Duodenal mucosa (tissue), 2 donors: ENCODE results near the gene SEZ6.
A peak's percentile ranks its signal among the peaks of the same experiment; 100 is the strongest.

Experiments
- H3K27ac ChIP-seq: one replicate; pipeline ENCODE4 v1.7.0; 2013; ENCODE audit warnings: low read depth, low read length
- H3K27me3 ChIP-seq, 2 donors: one replicate each; pipeline ENCODE4 v1.7.0; 2013; ENCODE audit warnings: low read length in 2 of 2, control low read depth in 1 of 2; ENCODE audit not compliant: insufficient read depth in 2 of 2, control insufficient read depth in 1 of 2
- H3K36me3 ChIP-seq, 2 donors: one replicate each; pipeline ENCODE4 v1.7.0; 2013; ENCODE audit warnings: low read length in 2 of 2, control low read depth in 1 of 2; ENCODE audit not compliant: insufficient read depth in 2 of 2, control insufficient read depth in 1 of 2
- H3K4me1 ChIP-seq, 2 donors: one replicate each; pipeline ENCODE4 v1.7.0; 2013; ENCODE audit warnings: low read length in 2 of 2, control low read depth in 1 of 2; ENCODE audit not compliant: insufficient read depth in 2 of 2, control insufficient read depth in 1 of 2
- H3K4me3 ChIP-seq, 2 donors: one replicate each; pipeline ENCODE4 v1.7.0; 2013; ENCODE audit warnings: low read length in 2 of 2, low read depth in 1 of 2
- H3K9ac ChIP-seq, 2 donors: one replicate each; pipeline ENCODE4 v1.7.0; 2013; ENCODE audit warnings: low read length in 2 of 2, low read depth in 1 of 2
- H3K9me3 ChIP-seq, 2 donors: one replicate each; pipeline ENCODE4 v1.7.0; 2013; ENCODE audit warnings: low read length in 2 of 2, control low read depth in 1 of 2; ENCODE audit not compliant: control insufficient read depth in 1 of 2

The SEZ6 gene

DNA sequence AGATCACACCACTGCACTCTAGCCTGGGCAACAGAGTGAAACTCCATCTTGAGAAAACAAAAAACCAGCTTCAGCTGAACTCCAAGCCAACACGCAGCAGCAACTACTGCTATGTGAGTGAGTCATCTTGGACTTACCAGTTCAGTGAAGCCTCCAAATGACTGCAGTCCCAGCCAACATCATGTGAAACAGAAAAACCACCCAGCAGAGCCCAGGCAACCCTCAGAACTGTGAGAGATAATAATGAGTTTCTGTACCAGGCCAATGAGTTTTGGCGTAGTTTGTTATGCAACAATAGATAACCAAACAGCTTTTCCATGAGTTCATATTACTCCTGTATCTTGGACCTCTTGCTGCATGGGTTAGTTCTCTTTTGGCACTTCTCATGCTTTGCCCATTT lies 77.8 kb downstream of the SEZ6 start:
- Histone ChIP-seq H3K27me3 (no peaks in the 10 kb centered on the region), H3K4me1 (peaks cover 7 to 11% of the 10 kb centered on the region in 2 donors), H3K36me3 (peaks cover 13 to 38% of the 10 kb centered on the region in 2 donors), H3K27ac (no peak overlapping the region), H3K4me3 (no peak overlapping the region), H3K9ac (no peak overlapping the region), H3K9me3 (no peaks in the 10 kb centered on the region)

DNA sequence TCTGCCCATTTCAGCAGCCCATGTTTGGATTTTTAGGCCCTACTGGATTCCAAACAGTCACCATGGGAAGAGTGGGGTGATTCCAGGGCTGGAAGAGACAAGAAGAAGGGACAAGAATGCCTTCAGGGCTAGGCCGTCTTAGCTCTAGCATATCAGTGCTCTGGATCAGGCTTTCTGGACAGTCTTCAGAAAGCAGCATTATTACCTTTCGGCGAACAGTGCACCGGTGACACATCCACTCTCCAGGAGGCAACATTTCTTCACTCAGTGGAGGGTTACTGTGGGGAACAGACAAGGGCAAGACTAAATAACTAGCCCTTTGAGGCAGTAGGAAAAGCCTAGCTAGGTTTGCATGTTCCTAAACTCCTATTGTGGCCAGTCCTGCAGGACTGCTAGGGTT lies 79.0 kb downstream of the SEZ6 start:
- no peak overlapping the region for H3K4me3 ChIP-seq
- no peaks in the 10 kb centered on the region for H3K27me3 ChIP-seq
- peaks cover 7 to 11% of the 10 kb centered on the region in 2 donors for H3K4me1 ChIP-seq
- H3K9ac ChIP-seq = peak overlapping the region in 1 of 2 donors; percentile 36
- peaks cover 13 to 42% of the 10 kb centered on the region in 2 donors for H3K36me3 ChIP-seq
- peak overlapping the region; percentile 72 for H3K27ac ChIP-seq
- no peaks in the 10 kb centered on the region for H3K9me3 ChIP-seq

DNA sequence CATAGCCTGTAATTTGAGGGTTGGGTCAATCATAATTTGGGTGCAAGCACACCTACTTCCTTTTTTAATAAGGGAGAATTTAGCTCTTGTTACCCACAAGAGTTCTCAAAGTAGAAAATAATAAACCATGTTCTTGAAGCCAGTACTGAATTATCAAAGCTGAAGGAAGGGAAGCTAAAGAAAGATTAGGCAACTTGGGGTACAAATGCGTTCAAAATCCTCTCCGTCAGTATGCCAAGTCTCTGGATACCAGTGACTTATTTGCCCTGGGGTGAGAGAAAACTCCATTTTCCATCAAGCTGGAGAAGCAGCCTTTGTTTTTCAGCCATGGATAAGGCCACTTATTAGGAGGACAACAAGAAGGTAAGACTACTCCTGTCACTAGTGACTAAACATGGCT lies 79.5 kb downstream of the SEZ6 start:
- Histone ChIP-seq H3K36me3 (peaks cover 13 to 46% of the 10 kb centered on the region in 2 donors), H3K9ac (peak overlapping the region in 1 of 2 donors; percentile 36), H3K4me3 (no peak overlapping the region), H3K9me3 (no peaks in the 10 kb centered on the region), H3K27me3 (no peaks in the 10 kb centered on the region), H3K4me1 (peaks cover 7 to 11% of the 10 kb centered on the region in 2 donors), H3K27ac (peak overlapping the region; percentile 72)

DNA sequence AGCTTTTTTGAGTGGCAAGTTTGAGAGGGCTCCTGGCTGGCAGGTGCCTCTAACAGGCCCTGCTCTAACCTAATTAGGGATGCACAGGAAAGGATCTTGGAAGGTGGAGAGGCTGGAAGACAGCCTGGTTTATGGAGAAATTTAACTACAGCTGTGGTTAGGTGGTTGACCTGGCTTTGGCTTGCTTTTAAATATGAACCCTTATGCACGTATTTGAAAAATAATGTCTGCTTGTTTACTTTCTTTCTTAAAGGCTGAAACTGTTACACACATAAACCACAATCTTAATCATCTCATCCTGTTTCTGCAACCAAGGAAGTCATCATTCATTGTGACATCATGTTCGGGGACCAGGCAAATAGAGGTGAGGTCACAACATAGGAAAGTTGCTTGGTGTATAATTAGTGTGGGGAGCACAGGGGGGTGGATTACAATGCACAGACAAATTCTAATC lies 79.9 kb downstream of the SEZ6 start:
- Histone ChIP-seq H3K27ac (peak overlapping the region; percentile 72), H3K36me3 (peaks cover 13 to 50% of the 10 kb centered on the region in 2 donors), H3K9me3 (no peaks in the 10 kb centered on the region), H3K27me3 (no peaks in the 10 kb centered on the region), H3K9ac (peak overlapping the region in 1 of 2 donors; percentile 3), H3K4me3 (no peak overlapping the region), H3K4me1 (peaks cover 7 to 11% of the 10 kb centered on the region in 2 donors)

DNA sequence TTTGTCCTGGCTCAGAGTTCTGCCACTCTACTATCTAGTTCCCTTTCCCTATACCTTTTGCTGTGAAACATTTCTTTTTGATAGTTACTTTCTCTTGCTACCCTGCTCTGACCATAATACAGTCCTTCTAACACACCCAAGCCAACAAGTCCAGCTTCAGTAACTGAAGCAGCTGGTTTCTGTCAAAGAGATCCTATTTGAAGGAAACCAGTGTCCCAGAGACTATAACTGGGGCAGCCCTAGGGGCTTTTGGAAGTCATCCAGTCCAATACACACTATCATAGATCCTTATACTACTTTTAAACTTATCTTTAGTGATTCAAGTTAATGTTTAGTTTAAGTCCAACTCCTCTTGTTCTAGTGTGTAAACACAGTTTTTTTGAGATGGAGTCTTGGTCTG lies 85.6 kb downstream of the SEZ6 start:
- no peak overlapping the region for H3K27ac ChIP-seq
- peaks cover 0 to under 1% of the 10 kb centered on the region in 2 donors for H3K4me1 ChIP-seq
- no peak overlapping the region for H3K4me3 ChIP-seq
- H3K36me3 ChIP-seq = peaks cover 48 to 86% of the 10 kb centered on the region in 2 donors
- no peaks in the 10 kb centered on the region for H3K27me3 ChIP-seq
- no peaks in the 10 kb centered on the region for H3K9me3 ChIP-seq
- no peak overlapping the region for H3K9ac ChIP-seq

DNA sequence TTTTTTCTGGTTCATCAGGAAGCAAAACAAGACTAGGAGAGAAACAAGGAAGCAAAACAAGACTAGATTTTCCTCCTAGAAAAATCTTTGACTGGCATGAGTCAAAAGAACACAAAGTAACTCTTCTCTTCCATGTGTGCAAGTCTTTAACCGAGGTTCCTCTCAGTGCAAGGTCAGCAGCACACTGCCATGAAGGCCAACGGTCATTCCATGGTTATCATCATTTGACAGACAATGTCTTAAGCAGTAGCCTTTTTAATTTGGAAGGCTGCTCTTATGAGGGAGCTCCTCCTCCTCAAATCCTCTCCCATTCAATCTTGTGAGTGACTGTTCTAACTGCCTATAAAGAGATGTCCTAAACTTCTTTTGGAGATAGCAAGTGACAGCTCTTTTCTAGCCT lies 87.5 kb downstream of the SEZ6 start:
- Histone ChIP-seq H3K27ac (no peak overlapping the region), H3K9me3 (no peaks in the 10 kb centered on the region), H3K27me3 (no peaks in the 10 kb centered on the region), H3K4me3 (no peak overlapping the region), H3K36me3 (peaks cover 56 to 91% of the 10 kb centered on the region in 2 donors), H3K4me1 (no peaks in the 10 kb centered on the region), H3K9ac (no peak overlapping the region)

DNA sequence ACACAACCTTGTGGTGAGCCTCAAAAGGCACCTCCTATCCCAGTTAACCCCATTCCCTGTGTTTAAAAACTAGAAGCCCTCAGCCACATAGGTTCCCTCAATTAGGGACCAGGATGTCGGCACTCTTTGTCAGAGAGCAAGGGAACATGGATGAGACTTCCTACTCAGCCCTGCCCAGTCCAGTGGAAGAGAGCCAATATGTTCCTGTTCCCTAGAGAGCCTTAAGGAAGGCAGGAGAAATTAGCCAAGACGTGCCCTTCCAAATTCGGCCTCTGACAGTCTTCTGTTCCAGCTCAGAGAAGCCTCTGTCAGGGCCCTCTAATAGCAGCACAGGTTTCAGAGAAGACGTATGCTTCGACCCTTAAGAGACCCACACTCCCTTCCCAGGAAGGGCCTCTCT lies 88.4 kb downstream of the SEZ6 start:
- Histone ChIP-seq H3K4me1 (peaks cover 3 to 5% of the 10 kb centered on the region in 2 donors), H3K27ac (no peak overlapping the region)

DNA sequence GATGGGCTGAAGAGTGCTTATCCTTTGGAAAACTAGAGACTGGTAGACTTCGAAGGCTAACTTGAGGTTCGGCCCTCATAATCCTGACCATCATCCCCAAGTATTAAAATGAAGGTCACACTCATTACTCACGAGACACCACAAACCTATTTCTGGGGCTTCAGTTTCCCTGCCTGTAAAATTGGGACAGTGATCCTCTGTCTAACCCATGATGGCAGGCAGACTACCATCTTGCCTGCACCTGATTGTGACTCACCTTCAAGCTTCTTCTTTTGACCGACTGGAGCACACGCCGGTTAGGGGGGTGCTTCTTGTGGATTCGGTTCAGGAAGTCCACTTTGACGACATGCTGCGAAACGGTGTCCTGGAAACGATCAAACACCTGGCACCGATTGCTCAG lies 88.8 kb downstream of the SEZ6 start:
- H3K9me3 ChIP-seq = no peaks in the 10 kb centered on the region
- H3K36me3 ChIP-seq = peaks cover 68 to 92% of the 10 kb centered on the region in 2 donors
- no peak overlapping the region for H3K27ac ChIP-seq
- H3K4me3 ChIP-seq = no peak overlapping the region
- H3K4me1 ChIP-seq = peaks cover 7 to 9% of the 10 kb centered on the region in 2 donors
- H3K27me3 ChIP-seq = no peaks in the 10 kb centered on the region
- no peak overlapping the region for H3K9ac ChIP-seq

More for the DNA sequence above, 88.4 kb downstream of the SEZ6 start:
- no peak overlapping the region for H3K4me3 ChIP-seq
- H3K27me3 ChIP-seq = no peaks in the 10 kb centered on the region
- peaks cover 64 to 92% of the 10 kb centered on the region in 2 donors for H3K36me3 ChIP-seq
- H3K9me3 ChIP-seq = no peaks in the 10 kb centered on the region
- H3K9ac ChIP-seq = no peak overlapping the region

DNA sequence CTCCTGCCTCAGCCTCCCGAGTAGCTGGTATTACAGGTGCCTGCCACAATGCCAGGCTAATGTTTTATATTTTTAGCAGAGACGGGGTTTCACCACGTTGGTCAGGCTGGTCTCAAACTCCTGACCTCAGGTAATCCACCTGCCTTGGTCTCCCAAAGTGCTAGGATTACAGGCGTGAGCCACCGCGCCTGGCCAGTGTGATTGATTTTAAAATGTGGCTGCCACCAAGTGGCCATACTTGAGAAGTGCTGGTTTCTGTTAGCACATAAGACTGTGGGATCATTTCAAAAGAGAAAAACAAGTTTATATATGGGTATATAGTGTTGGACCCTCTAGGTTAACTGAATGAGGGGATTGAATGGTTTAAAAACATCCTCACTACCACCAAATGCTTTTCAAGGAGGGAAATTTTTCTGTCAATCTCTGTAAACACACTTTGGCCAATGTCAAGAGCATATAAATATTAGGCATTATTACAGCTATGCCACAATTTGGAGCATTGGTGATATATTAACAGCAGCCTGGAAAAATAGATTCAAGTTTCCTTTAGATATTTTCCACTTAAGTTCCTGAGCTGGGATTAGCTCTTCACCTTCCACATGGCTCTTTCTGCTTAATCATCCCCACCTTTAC lies 89.4 kb downstream of the SEZ6 start:
- no peaks in the 10 kb centered on the region for H3K27me3 ChIP-seq
- no peak overlapping the region for H3K9ac ChIP-seq
- H3K36me3 ChIP-seq = peaks cover 72 to 92% of the 10 kb centered on the region in 2 donors
- no peak overlapping the region for H3K27ac ChIP-seq
- no peak overlapping the region for H3K4me3 ChIP-seq
- peaks cover 11 to 14% of the 10 kb centered on the region in 2 donors for H3K4me1 ChIP-seq
- H3K9me3 ChIP-seq = no peaks in the 10 kb centered on the region

DNA sequence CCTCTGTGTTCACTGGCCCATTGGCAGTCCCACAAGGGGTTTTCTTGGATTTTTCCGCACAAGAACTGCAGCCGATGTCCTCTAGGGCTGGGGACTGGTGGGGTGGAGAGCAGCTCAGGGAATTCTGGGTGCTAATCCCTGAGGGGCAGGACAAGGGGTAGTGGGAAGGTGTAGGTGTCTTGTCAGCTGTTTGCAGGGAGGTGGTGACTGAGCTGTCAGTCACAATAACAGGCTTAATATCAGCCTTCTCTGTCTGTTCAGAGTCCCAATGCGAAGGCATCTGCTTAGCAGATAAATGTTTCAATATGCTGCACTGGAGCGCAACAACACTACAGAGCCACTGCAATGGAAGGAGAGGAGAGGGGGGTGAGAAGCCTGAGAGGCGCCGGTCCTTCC lies 92.9 kb downstream of the SEZ6 start:
- no peaks in the 10 kb centered on the region for H3K9me3 ChIP-seq
- H3K4me3 ChIP-seq = no peak overlapping the region
- H3K36me3 ChIP-seq = peaks cover 76 to 96% of the 10 kb centered on the region in 2 donors
- H3K4me1 ChIP-seq = peaks cover 11 to 14% of the 10 kb centered on the region in 2 donors
- no peaks in the 10 kb centered on the region for H3K27me3 ChIP-seq
- no peak overlapping the region for H3K27ac ChIP-seq
- H3K9ac ChIP-seq = no peak overlapping the region
